GM21515 (cell line): ENCODE measurements around the gene DGLUCY.
A peak's percentile ranks its signal among the peaks of the same experiment; 100 is the strongest.
"Not testable (repeated sequence)": the region's sequence is repeated elsewhere in the genome, so short reads cannot be mapped to it uniquely, and the experiment has no call there.

ENCODE experiments used
- ATAC-seq: cut with Tn5 transposase; IDR thresholded peaks from one replicate; pipeline ENCODE4 v1.9.1; 2021; ENCODE audit not compliant: unreplicated experiment

The DGLUCY gene

GRCh38 chr14:91108941-91109611 is 4.8 kb upstream of the DGLUCY start:
- no peak for ATAC-seq

- no peak for ATAC-seq
Measured at GRCh38 chr14:91111443-91111842, 2.4 kb upstream of the DGLUCY start.

- ATAC-seq = no peak
Measured at GRCh38 chr14:91112194-91112593, 1.7 kb upstream of the DGLUCY start.

- ATAC-seq = peak; percentile 77
Measured at GRCh38 chr14:91114079-91115065, 499 bp downstream of the DGLUCY start.

GRCh38 chr14:91115986-91116770 is 2.3 kb downstream of the DGLUCY start:
- no peak for ATAC-seq

GRCh38 chr14:91116913-91117588 is 3.2 kb downstream of the DGLUCY start:
- ATAC-seq = no peak

GRCh38 chr14:91117960-91118359 is 4.1 kb downstream of the DGLUCY start:
- no peak for ATAC-seq

GRCh38 chr14:91118511-91119068 is 4.7 kb downstream of the DGLUCY start:
- ATAC-seq = no peak

- ATAC-seq = no peak
Measured at GRCh38 chr14:91119556-91120311, 5.9 kb downstream of the DGLUCY start.

GRCh38 chr14:91123201-91123600 is 9.3 kb downstream of the DGLUCY start:
- ATAC-seq = no peak

- not testable (repeated sequence) for ATAC-seq
Measured at GRCh38 chr14:91124406-91125270, 10.8 kb downstream of the DGLUCY start.

GRCh38 chr14:91125271-91125660 is 11.4 kb downstream of the DGLUCY start:
- no peak for ATAC-seq

- no peak for ATAC-seq
Measured at GRCh38 chr14:91125801-91126200, 11.9 kb downstream of the DGLUCY start.

- no peak for ATAC-seq
Measured at GRCh38 chr14:91126761-91127160, 12.9 kb downstream of the DGLUCY start.

- no peak for ATAC-seq
Measured at GRCh38 chr14:91127401-91127801, 13.5 kb downstream of the DGLUCY start.

- ATAC-seq = no peak
Measured at GRCh38 chr14:91127924-91128323, 14.1 kb downstream of the DGLUCY start.

GRCh38 chr14:91128699-91129098 is 14.8 kb downstream of the DGLUCY start:
- ATAC-seq = no peak

- no peak for ATAC-seq
Measured at GRCh38 chr14:91129261-91129660, 15.4 kb downstream of the DGLUCY start.

GRCh38 chr14:91135039-91135438 is 21.2 kb downstream of the DGLUCY start:
- ATAC-seq = no peak
